ENCODE measurements around the gene NANOGP8. TPM values are rescaled to one million over a fixed set of nuclear protein-coding genes. Genes with fewer than 3 reads are reported as not detected.
"Not testable (repeated sequence)": the region's sequence is repeated elsewhere in the genome, so short reads cannot be mapped to it uniquely, and the experiment has no call there.

The NANOGP8 gene
- polyA plus RNA-seq (2013, experiment 1 of 2), result not detected
- polyA plus RNA-seq (2013, experiment 2 of 2), result not detected

- H4K91ac ChIP-seq (ENCODE audit: low read length), result peak within 1 kb of the TSS; percentile 6
- 75% methylated on average over 7 of the region's 8 CpGs for WGBS
- H2BK15ac ChIP-seq (ENCODE audit: low read depth, poor library complexity, severe bottlenecking); DNase-seq; H3K18ac ChIP-seq (ENCODE audit: low read depth in 1 of 2, low read length in 2 of 2); H3K4ac ChIP-seq (ENCODE audit: low read depth in 1 of 2, low read length in 2 of 2); H2BK120ac ChIP-seq (ENCODE audit: low read depth, low read length); H3K4me3 ChIP-seq (ENCODE audit: insufficient read depth in 1 of 2, low read depth in 1 of 2, low read length in 2 of 2); H2BK12ac ChIP-seq (ENCODE audit: low read length in 2 of 2); H4K8ac ChIP-seq (ENCODE audit: low read length); H3K27me3 ChIP-seq (ENCODE audit: control insufficient read depth in 1 of 2, insufficient read depth in 1 of 2, low read length in 2 of 2); H3K23ac ChIP-seq (ENCODE audit: low read length in 2 of 2); H2AFZ ChIP-seq (ENCODE audit: low read depth, low read length); H3K4me1 ChIP-seq (ENCODE audit: control insufficient read depth, insufficient read depth, low read depth, low read length); H3K9me3 ChIP-seq (ENCODE audit: control insufficient read depth, low read length); H3K36me3 ChIP-seq (ENCODE audit: control insufficient read depth in 1 of 2, insufficient read depth in 2 of 2, low read depth in 1 of 2, low read length in 2 of 2); H3K79me1 ChIP-seq (replicated peaks; ENCODE audit: low read length, poor library complexity, severe bottlenecking); H2BK5ac ChIP-seq (ENCODE audit: low read depth, low read length, poor library complexity, severe bottlenecking); H3K14ac ChIP-seq (ENCODE audit: low read length in 2 of 2); H2AK5ac ChIP-seq (ENCODE audit: low read length, severe bottlenecking); H3K9ac ChIP-seq (ENCODE audit: low read length); H3K4me2 ChIP-seq (ENCODE audit: low read length, poor library complexity, severe bottlenecking); H3K27ac ChIP-seq (ENCODE audit: low read length, poor library complexity, severe bottlenecking): not testable (repeated sequence)
These were observed at the start of gene NANOGP8 for GRCh38 chr15:35085176-35085919. TSS of gene NANOGP8 (minus strand) at chr15:35085295. CDS start at chr15:35085110, 185 bp downstream.

- Histone ChIP-seq H3K4me2 (ENCODE audit: low read length, poor library complexity, severe bottlenecking) (no peak overlapping the region), H3K18ac (ENCODE audit: low read depth in 1 of 2, low read length in 2 of 2) (no peak overlapping the region), H3K9ac (ENCODE audit: low read length) (no peak overlapping the region), H3K27ac (ENCODE audit: low read length, poor library complexity, severe bottlenecking) (no peak overlapping the region), H3K27me3 (ENCODE audit: control insufficient read depth in 1 of 2, insufficient read depth in 1 of 2, low read length in 2 of 2) (no peaks in the 10 kb centered on the region), H3K9me3 (ENCODE audit: control insufficient read depth, low read length) (no peaks in the 10 kb centered on the region), H4K8ac (ENCODE audit: low read length) (no peak overlapping the region), H3K79me1 (replicated peaks; ENCODE audit: low read length, poor library complexity, severe bottlenecking) (no peaks in the 10 kb centered on the region), H3K4me1 (ENCODE audit: control insufficient read depth, insufficient read depth, low read depth, low read length) (no peaks in the 10 kb centered on the region), H2AFZ (ENCODE audit: low read depth, low read length) (no peak overlapping the region), H3K36me3 (ENCODE audit: control insufficient read depth in 1 of 2, insufficient read depth in 2 of 2, low read depth in 1 of 2, low read length in 2 of 2) (no peaks in the 10 kb centered on the region), H3K14ac (ENCODE audit: low read length in 2 of 2) (no peak overlapping the region), H2AK5ac (ENCODE audit: low read length, severe bottlenecking) (no peak overlapping the region), H2BK120ac (ENCODE audit: low read depth, low read length) (no peak overlapping the region), H3K4ac (ENCODE audit: low read depth in 1 of 2, low read length in 2 of 2) (no peak overlapping the region), H2BK5ac (ENCODE audit: low read depth, low read length, poor library complexity, severe bottlenecking) (no peak overlapping the region), H2BK12ac (ENCODE audit: low read length in 2 of 2) (no peak overlapping the region), H3K4me3 (ENCODE audit: insufficient read depth in 1 of 2, low read depth in 1 of 2, low read length in 2 of 2) (no peak overlapping the region), H3K23ac (ENCODE audit: low read length in 2 of 2) (no peak overlapping the region), H2BK15ac (ENCODE audit: low read depth, poor library complexity, severe bottlenecking) (no peak overlapping the region), H4K91ac (ENCODE audit: low read length) (no peak overlapping the region)
- DNase-seq, result no peak
- no CpG with 5 or more reads among the region's 1 CpG for WGBS
These were observed 49.2 kb upstream of the NANOGP8 start for GRCh38 chr15:35134299-35134698.

- H3K4me2 ChIP-seq (ENCODE audit: low read length, poor library complexity, severe bottlenecking), result no peak overlapping the region
- H3K4ac ChIP-seq (ENCODE audit: low read depth in 1 of 2, low read length in 2 of 2), result no peak overlapping the region
- no peak overlapping the region for H3K14ac ChIP-seq (ENCODE audit: low read length in 2 of 2)
- H2BK120ac ChIP-seq (ENCODE audit: low read depth, low read length), result no peak overlapping the region
- no peak for DNase-seq
- no peak overlapping the region for H3K27ac ChIP-seq (ENCODE audit: low read length, poor library complexity, severe bottlenecking)
- no peak overlapping the region for H3K23ac ChIP-seq (ENCODE audit: low read length in 2 of 2)
- H2BK5ac ChIP-seq (ENCODE audit: low read depth, low read length, poor library complexity, severe bottlenecking), result no peak overlapping the region
- H3K36me3 ChIP-seq (ENCODE audit: control insufficient read depth in 1 of 2, insufficient read depth in 2 of 2, low read depth in 1 of 2, low read length in 2 of 2), result no peaks in the 10 kb centered on the region
- H2BK15ac ChIP-seq (ENCODE audit: low read depth, poor library complexity, severe bottlenecking), result no peak overlapping the region
- H3K4me1 ChIP-seq (ENCODE audit: control insufficient read depth, insufficient read depth, low read depth, low read length), result no peaks in the 10 kb centered on the region
- no peak overlapping the region for H2BK12ac ChIP-seq (ENCODE audit: low read length in 2 of 2)
- H3K9ac ChIP-seq (ENCODE audit: low read length), result no peak overlapping the region
- H3K18ac ChIP-seq (ENCODE audit: low read depth in 1 of 2, low read length in 2 of 2), result no peak overlapping the region
- 100% methylated on average over 1 of the region's 1 CpG for WGBS
- H4K91ac ChIP-seq (ENCODE audit: low read length), result no peak overlapping the region
- H2AFZ ChIP-seq (ENCODE audit: low read depth, low read length), result no peak overlapping the region
- H2AK5ac ChIP-seq (ENCODE audit: low read length, severe bottlenecking), result no peak overlapping the region
- H3K79me1 ChIP-seq (replicated peaks; ENCODE audit: low read length, poor library complexity, severe bottlenecking), result no peaks in the 10 kb centered on the region
- H3K9me3 ChIP-seq (ENCODE audit: control insufficient read depth, low read length), result peaks cover 6% of the 10 kb centered on the region
- H4K8ac ChIP-seq (ENCODE audit: low read length), result no peak overlapping the region
- H3K27me3 ChIP-seq (ENCODE audit: control insufficient read depth in 1 of 2, insufficient read depth in 1 of 2, low read length in 2 of 2), result no peaks in the 10 kb centered on the region
- H3K4me3 ChIP-seq (ENCODE audit: insufficient read depth in 1 of 2, low read depth in 1 of 2, low read length in 2 of 2), result no peak overlapping the region
These were observed 45.1 kb upstream of the NANOGP8 start for GRCh38 chr15:35130245-35130644.

- Histone ChIP-seq H4K91ac (ENCODE audit: low read length) (no peak overlapping the region), H2AFZ (ENCODE audit: low read depth, low read length) (no peak overlapping the region), H3K4ac (ENCODE audit: low read depth in 1 of 2, low read length in 2 of 2) (no peak overlapping the region), H3K27ac (ENCODE audit: low read length, poor library complexity, severe bottlenecking) (no peak overlapping the region), H3K79me1 (replicated peaks; ENCODE audit: low read length, poor library complexity, severe bottlenecking) (no peaks in the 10 kb centered on the region), H3K4me3 (ENCODE audit: insufficient read depth in 1 of 2, low read depth in 1 of 2, low read length in 2 of 2) (no peak overlapping the region), H4K8ac (ENCODE audit: low read length) (no peak overlapping the region), H2BK12ac (ENCODE audit: low read length in 2 of 2) (no peak overlapping the region), H3K4me2 (ENCODE audit: low read length, poor library complexity, severe bottlenecking) (no peak overlapping the region), H3K18ac (ENCODE audit: low read depth in 1 of 2, low read length in 2 of 2) (no peak overlapping the region), H2BK120ac (ENCODE audit: low read depth, low read length) (no peak overlapping the region), H3K23ac (ENCODE audit: low read length in 2 of 2) (no peak overlapping the region), H3K36me3 (ENCODE audit: control insufficient read depth in 1 of 2, insufficient read depth in 2 of 2, low read depth in 1 of 2, low read length in 2 of 2) (no peaks in the 10 kb centered on the region), H3K9me3 (ENCODE audit: control insufficient read depth, low read length) (peaks cover 6% of the 10 kb centered on the region), H3K9ac (ENCODE audit: low read length) (no peak overlapping the region), H2BK15ac (ENCODE audit: low read depth, poor library complexity, severe bottlenecking) (no peak overlapping the region), H3K27me3 (ENCODE audit: control insufficient read depth in 1 of 2, insufficient read depth in 1 of 2, low read length in 2 of 2) (no peaks in the 10 kb centered on the region), H2AK5ac (ENCODE audit: low read length, severe bottlenecking) (no peak overlapping the region), H2BK5ac (ENCODE audit: low read depth, low read length, poor library complexity, severe bottlenecking) (no peak overlapping the region), H3K14ac (ENCODE audit: low read length in 2 of 2) (no peak overlapping the region), H3K4me1 (ENCODE audit: control insufficient read depth, insufficient read depth, low read depth, low read length) (no peaks in the 10 kb centered on the region)
- no peak for DNase-seq
- 90% methylated on average over 4 of the region's 4 CpGs for WGBS
These were observed 44.3 kb upstream of the NANOGP8 start for GRCh38 chr15:35129361-35129760.
